ENCODE measurements around the gene RNASE13. TPM values are rescaled to one million over a fixed set of nuclear protein-coding genes. Genes with fewer than 3 reads are reported as not detected.

The RNASE13 gene
- total and polyA plus RNA-seq, 2 experiments from 2014 or later, result not detected

DNA sequence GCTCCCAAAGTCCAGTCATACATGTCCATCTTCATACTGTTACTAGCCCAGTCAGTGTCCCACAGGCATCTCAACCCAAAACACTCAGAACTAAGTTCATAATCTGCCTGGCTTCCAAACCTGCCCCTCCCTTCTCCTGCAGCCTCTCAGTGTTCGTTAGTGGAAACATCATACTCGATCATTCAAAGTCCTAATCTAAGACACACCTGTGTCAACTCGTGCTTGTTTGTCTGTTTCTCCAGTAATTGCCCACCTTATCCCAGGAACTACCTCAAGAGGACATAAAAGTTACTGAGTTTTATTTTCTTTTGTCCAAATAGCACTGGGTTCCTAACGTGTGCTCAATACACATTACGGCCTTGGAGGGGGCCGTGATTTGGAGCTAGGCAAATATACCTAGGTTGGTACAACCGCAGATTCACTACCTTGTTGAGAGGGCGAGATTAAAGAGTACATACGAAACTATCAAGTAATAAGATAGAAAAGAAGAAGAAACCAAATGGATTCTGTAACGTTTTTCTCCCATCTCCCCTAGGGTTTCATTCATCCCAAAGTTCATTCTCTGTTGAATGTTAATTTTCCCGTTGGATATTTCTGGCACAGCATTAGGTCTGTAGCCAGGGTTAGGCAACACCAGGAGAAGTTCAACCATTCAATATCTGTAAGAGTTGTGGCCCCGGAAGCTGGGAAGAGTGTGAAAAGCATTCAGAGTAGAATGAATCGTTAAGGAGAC, 26.2 kb upstream of the RNASE13 start:
- H4K20me1 ChIP-seq (ENCODE audit: insufficient read depth), result no peaks in the 10 kb centered on the region
- TF ChIP-seq EZH2 (IDR thresholded peaks at IDR 0.05; ENCODE audit: insufficient read depth, poor library complexity, severe bottlenecking), result no peak
- TF ChIP-seq EZH2phosphoT487 (IDR thresholded peaks at IDR 0.05; ENCODE audit: insufficient read depth, low read depth), result no peak
- H2AFZ ChIP-seq, result no peak overlapping the region
- no peaks in the 10 kb centered on the region for H3K79me2 ChIP-seq (ENCODE audit: insufficient read depth)
- no peak overlapping the region for H3K4me2 ChIP-seq (ENCODE audit: unreplicated experiment)
- no peak for DNase-seq
- no peaks in the 10 kb centered on the region for H3K36me3 ChIP-seq (ENCODE audit: low read depth)
- H3F3A ChIP-seq (ENCODE audit: insufficient read depth), result peaks cover 10% of the 10 kb centered on the region; the same call in 1 of the 2 replicates
- 72 to 78% methylated on average over 13 of the region's 13 CpGs for WGBS, 2 experiments (ENCODE audit: low coverage in 1 of 2, low lambda C conversion rate in 2 of 2, missing lambda C conversion rate in 2 of 2)
- no peak overlapping the region for H3K4me3 ChIP-seq
- no peak overlapping the region for H3K9ac ChIP-seq
- H3K27me3 ChIP-seq (replicated peaks; ENCODE audit: insufficient read depth), result no peaks in the 10 kb centered on the region
- no peak overlapping the region for H3K27ac ChIP-seq
- H3K4me1 ChIP-seq (ENCODE audit: insufficient read depth), result peaks cover 28% of the 10 kb centered on the region
- H3K9me2 ChIP-seq (ENCODE audit: insufficient read depth), result no peaks in the 10 kb centered on the region
- H3K9me3 ChIP-seq (ENCODE audit: low read depth), result no peaks in the 10 kb centered on the region
- in situ Hi-C loops (cut with MboI), result no loop called here

DNA sequence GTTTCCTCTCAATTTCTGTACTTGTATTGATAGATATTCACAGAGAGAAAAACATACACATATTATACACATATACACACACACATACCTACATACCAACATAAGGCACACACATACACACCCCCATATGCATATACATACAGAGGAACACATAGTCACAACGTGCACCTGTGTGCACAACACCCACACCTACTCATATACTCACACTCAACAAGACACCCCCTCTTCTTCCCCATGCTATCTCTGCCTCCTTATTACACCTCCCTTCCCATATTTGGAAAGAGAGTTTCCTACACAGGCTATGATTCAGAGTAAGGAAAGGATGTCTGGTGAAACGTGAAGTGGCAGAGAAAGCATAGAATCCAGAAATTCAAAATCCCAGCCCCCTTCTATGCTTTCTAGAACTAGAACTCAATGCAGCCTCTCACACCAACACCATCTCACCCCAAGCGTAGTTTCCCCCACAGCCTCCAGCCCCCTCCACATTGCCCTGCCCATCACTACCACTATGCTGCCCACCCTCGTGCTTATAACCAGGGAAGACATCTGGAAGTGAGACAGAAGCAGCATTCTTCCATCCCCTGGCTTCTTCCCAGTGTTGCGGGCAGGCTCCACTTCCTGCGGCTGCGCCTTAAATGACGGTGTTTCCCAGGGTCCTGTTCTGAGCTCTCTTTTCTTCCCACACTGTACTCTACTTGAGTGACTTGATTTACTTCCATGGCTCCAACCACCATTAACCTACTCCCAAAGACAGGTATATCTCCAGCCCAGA, 25.4 kb upstream of the RNASE13 start:
- H3K9ac ChIP-seq, result no peak overlapping the region
- H3K27ac ChIP-seq, result no peak overlapping the region
- H4K20me1 ChIP-seq (ENCODE audit: insufficient read depth), result no peaks in the 10 kb centered on the region
- H2AFZ ChIP-seq, result no peak overlapping the region
- H3K4me2 ChIP-seq (ENCODE audit: unreplicated experiment), result no peak overlapping the region
- no peaks in the 10 kb centered on the region for H3K27me3 ChIP-seq (replicated peaks; ENCODE audit: insufficient read depth)
- in situ Hi-C loops (cut with MboI), result no loop called here
- no peaks in the 10 kb centered on the region for H3K79me2 ChIP-seq (ENCODE audit: insufficient read depth)
- H3K9me2 ChIP-seq (ENCODE audit: insufficient read depth), result no peaks in the 10 kb centered on the region
- TF ChIP-seq EZH2 (IDR thresholded peaks at IDR 0.05; ENCODE audit: insufficient read depth, poor library complexity, severe bottlenecking) (no peak), EZH2phosphoT487 (IDR thresholded peaks at IDR 0.05; ENCODE audit: insufficient read depth, low read depth) (no peak)
- H3K4me3 ChIP-seq, result no peak overlapping the region
- WGBS, 2 experiments (ENCODE audit: low coverage in 1 of 2, low lambda C conversion rate in 2 of 2, missing lambda C conversion rate in 2 of 2), result 49 to 52% methylated on average over 8 of the region's 8 CpGs
- H3K4me1 ChIP-seq (ENCODE audit: insufficient read depth), result peaks cover 28% of the 10 kb centered on the region
- DNase-seq, result peak; percentile 45
- no peaks in the 10 kb centered on the region for H3K9me3 ChIP-seq (ENCODE audit: low read depth)
- H3F3A ChIP-seq (ENCODE audit: insufficient read depth), result peaks cover 10% of the 10 kb centered on the region; the same call in 1 of the 2 replicates
- no peaks in the 10 kb centered on the region for H3K36me3 ChIP-seq (ENCODE audit: low read depth)

DNA sequence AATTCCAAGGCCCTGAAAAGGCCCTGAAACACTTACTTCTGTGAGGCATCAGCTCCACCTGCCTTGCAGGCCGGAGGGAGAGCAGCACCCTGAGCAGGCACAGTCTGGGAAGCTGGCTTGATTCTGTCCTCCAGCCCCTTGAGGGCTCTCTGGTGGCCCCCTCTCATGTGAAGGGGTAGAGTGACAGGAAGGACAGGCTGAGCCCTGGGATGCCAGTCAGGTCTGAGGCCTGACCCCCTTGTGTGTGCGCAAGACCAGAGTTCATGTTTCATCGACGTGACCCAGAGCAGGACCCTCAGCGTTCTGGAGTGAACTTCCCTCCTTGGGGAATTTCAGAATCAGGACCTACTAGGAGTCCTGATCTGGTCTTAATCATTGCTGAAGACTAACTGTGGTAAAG, 24.3 kb upstream of the RNASE13 start:
- Histone ChIP-seq H4K20me1 (ENCODE audit: insufficient read depth) (no peaks in the 10 kb centered on the region), H3K9me3 (ENCODE audit: low read depth) (no peaks in the 10 kb centered on the region), H3K79me2 (ENCODE audit: insufficient read depth) (no peaks in the 10 kb centered on the region), H3K9ac (no peak overlapping the region), H3K4me1 (ENCODE audit: insufficient read depth) (peaks cover 26% of the 10 kb centered on the region), H3K4me2 (ENCODE audit: unreplicated experiment) (no peak overlapping the region), H3K27ac (no peak overlapping the region), H3K9me2 (ENCODE audit: insufficient read depth) (no peaks in the 10 kb centered on the region), H2AFZ (no peak overlapping the region), H3K4me3 (no peak overlapping the region), H3K27me3 (replicated peaks; ENCODE audit: insufficient read depth) (no peaks in the 10 kb centered on the region), H3K36me3 (ENCODE audit: low read depth) (no peaks in the 10 kb centered on the region), H3F3A (ENCODE audit: insufficient read depth) (peaks cover 9% of the 10 kb centered on the region; the same call in 1 of the 2 replicates)
- TF ChIP-seq EZH2 (IDR thresholded peaks at IDR 0.05; ENCODE audit: insufficient read depth, poor library complexity, severe bottlenecking) (no peak), EZH2phosphoT487 (IDR thresholded peaks at IDR 0.05; ENCODE audit: insufficient read depth, low read depth) (no peak)
- 89 to 96% methylated on average over 5 of the region's 5 CpGs for WGBS, 2 experiments (ENCODE audit: low coverage in 1 of 2, low lambda C conversion rate in 2 of 2, missing lambda C conversion rate in 2 of 2)
- in situ Hi-C loops (cut with MboI), result no loop called here
- no peak for DNase-seq

DNA sequence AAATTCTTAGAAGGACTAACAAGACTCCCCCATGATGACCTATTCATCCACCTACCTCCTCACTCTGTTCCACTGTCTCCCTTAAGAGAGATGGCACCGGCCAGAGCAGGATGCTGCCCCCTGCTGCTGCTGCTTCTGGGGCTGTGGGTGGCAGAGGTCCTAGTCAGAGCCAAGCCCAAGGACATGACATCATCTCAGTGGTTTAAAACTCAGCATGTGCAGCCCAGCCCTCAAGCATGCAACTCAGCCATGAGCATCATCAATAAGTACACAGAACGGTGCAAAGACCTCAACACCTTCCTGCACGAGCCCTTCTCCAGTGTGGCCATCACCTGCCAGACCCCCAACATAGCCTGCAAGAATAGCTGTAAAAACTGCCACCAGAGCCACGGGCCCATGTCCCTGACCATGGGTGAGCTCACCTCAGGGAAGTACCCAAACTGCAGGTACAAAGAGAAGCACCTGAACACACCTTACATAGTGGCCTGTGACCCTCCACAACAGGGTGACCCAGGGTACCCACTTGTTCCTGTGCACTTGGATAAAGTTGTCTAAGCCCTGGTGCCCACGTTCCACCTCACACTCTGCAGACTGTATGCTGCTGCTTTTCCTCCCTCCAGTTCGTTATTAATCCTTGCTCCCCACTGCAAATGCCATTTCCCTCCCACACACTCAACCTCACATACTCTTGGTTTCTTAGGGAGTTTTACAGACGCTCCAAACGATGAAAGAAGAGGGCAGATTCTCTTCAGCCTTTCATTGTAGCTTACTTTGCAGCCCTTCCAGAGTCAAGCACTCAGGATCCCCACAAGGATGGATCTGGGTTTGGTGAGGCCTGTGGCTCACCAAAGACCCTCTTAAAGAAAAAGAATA, 23.4 kb upstream of the RNASE13 start, which contains the start of gene RNASE8:
Gene RNASE8 (plus strand): TSS at position 20 of the 873 bp plus-strand sequence. CDS start 71 bp downstream, at position 91.
- no peaks in the 10 kb centered on the region for H3K9me3 ChIP-seq (ENCODE audit: low read depth)
- 75 to 81% methylated on average over 8 of the region's 8 CpGs for WGBS, 2 experiments (ENCODE audit: low coverage in 1 of 2, low lambda C conversion rate in 2 of 2, missing lambda C conversion rate in 2 of 2)
- no peaks in the 10 kb centered on the region for H3K27me3 ChIP-seq (replicated peaks; ENCODE audit: insufficient read depth)
- in situ Hi-C loops (cut with MboI), result no loop called here
- peak within 1 kb of the TSS; percentile 14; the same call in 1 of the 2 replicates for H2AFZ ChIP-seq
- no peaks in the 10 kb centered on the region for H3K36me3 ChIP-seq (ENCODE audit: low read depth)
- no peak within 1 kb of the TSS for H3K27ac ChIP-seq
- peak; percentile 73 for DNase-seq
- H3F3A ChIP-seq (ENCODE audit: insufficient read depth), result 0 out of 2 replicates have a peak, but pooled peaks cover under 1% of the 10 kb centered on the region
- H3K9ac ChIP-seq, result no peak within 1 kb of the TSS
- H3K9me2 ChIP-seq (ENCODE audit: insufficient read depth), result no peaks in the 10 kb centered on the region
- no peaks in the 10 kb centered on the region for H4K20me1 ChIP-seq (ENCODE audit: insufficient read depth)
- no peak within 1 kb of the TSS for H3K4me3 ChIP-seq
- H3K4me2 ChIP-seq (ENCODE audit: unreplicated experiment), result peak within 1 kb of the TSS; percentile 41
- no peaks in the 10 kb centered on the region for H3K79me2 ChIP-seq (ENCODE audit: insufficient read depth)
- TF ChIP-seq EZH2phosphoT487 (IDR thresholded peaks at IDR 0.05; ENCODE audit: insufficient read depth, low read depth), result no peak
- TF ChIP-seq EZH2 (IDR thresholded peaks at IDR 0.05; ENCODE audit: insufficient read depth, poor library complexity, severe bottlenecking), result no peak
- H3K4me1 ChIP-seq (ENCODE audit: insufficient read depth), result peaks cover 18% of the 10 kb centered on the region

Data from GM23248 (cell line).